SU-DHL-6 (cell line): Measurements from ENCODE around the gene HIVEP3.

Experiments used
- EZH2phosphoT487 ChIP-seq: fragments of 200-600 bp; sonication (generic), shearing (Covaris generic); conservative IDR thresholded peaks from 2 replicates; pipeline ENCODE4 v1.6.1; 2018; ENCODE audit warnings: mild to moderate bottlenecking, antibody characterized with exemption, low read length, moderate library complexity, mixed read lengths
- TF ChIP-seq, protein P1 (sequence below): fragments of 200-600 bp; sonication (generic); IDR thresholded peaks from one replicate; pipeline ENCODE4 v1.5.1; 2017; ENCODE audit warnings: antibody characterized with exemption, mild to moderate bottlenecking, low read length, moderate library complexity; ENCODE audit not compliant: insufficient read depth, poor library complexity, severe bottlenecking

DNA sequence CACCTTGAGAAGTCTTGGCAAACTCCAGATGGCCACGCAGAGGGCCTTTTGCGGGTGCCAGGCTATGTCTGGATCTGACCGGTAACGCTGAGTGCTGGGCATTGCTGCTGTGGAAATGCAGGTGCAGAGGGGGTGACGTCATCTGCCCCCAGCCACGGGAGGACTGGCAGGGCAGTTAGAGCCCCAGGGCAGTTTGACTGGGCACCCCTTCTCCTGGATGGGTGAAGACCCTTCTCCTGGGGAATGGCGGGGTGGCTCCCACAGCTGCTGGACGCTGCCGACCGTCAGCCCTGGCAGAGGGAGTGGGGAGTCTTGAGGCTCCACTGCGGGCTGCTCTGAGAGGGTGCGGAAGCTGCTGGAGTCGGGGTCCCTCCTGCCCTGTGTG lies 421.7 kb downstream of the HIVEP3 start:
- TF ChIP-seq, protein P1, sequence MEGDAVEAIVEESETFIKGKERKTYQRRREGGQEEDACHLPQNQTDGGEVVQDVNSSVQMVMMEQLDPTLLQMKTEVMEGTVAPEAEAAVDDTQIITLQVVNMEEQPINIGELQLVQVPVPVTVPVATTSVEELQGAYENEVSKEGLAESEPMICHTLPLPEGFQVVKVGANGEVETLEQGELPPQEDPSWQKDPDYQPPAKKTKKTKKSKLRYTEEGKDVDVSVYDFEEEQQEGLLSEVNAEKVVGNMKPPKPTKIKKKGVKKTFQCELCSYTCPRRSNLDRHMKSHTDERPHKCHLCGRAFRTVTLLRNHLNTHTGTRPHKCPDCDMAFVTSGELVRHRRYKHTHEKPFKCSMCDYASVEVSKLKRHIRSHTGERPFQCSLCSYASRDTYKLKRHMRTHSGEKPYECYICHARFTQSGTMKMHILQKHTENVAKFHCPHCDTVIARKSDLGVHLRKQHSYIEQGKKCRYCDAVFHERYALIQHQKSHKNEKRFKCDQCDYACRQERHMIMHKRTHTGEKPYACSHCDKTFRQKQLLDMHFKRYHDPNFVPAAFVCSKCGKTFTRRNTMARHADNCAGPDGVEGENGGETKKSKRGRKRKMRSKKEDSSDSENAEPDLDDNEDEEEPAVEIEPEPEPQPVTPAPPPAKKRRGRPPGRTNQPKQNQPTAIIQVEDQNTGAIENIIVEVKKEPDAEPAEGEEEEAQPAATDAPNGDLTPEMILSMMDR: no peak
- no peak for TF ChIP-seq EZH2phosphoT487
